B cell (primary cell): Measurements from ENCODE around the gene OR6J1. TPM values are rescaled to one million over a fixed set of nuclear protein-coding genes. Genes with fewer than 3 reads are reported as not detected.
"Not testable (repeated sequence)": the region's sequence is repeated elsewhere in the genome, so short reads cannot be mapped to it uniquely, and the experiment has no call there.

Experiments
- ATAC-seq: fragments of 200-7000 bp; cut with Tn5 transposase; one replicate; pipeline ENCODE4 v1.10.0; 2021; ENCODE audit warnings: low read depth, mild to moderate bottlenecking, moderate number of reproducible peaks, moderate library complexity
- CTCF ChIA-PET: fragments of 350-600 bp; sonication (Branson Sonifier 250); formaldehyde crosslinking; loops from one replicate; lab custom pipeline; 2021; ENCODE audit warnings: antibody characterized with exemption, inconsistent platforms; lab: Charles Lee
- POLR2A ChIA-PET: fragments of 350-600 bp; sonication (Branson Sonifier 250); formaldehyde crosslinking; loops from one replicate; lab custom pipeline; 2021; ENCODE audit warnings: antibody characterized with exemption; lab: Charles Lee
- DNase-seq: peaks from one replicate; pipeline ENCODE4 v3.0.0; 2013
- H2AFZ ChIP-seq: 2 replicates; pipeline ENCODE4 v1.6.1; 2012; ENCODE audit warnings: mild to moderate bottlenecking, low read depth, low read length; ENCODE audit not compliant: insufficient read depth, poor library complexity, severe bottlenecking
- H3K27ac ChIP-seq, 2 donors: 1 replicate in 1 of 2; 2 replicates in 1 of 2; pipeline ENCODE4 v1.5.1; 2012 to 2013; ENCODE audit warnings: low read length in 2 of 2, mild to moderate bottlenecking in 2 of 2, moderate library complexity in 1 of 2
- H3K27me3 ChIP-seq, 4 experiments: fragments of 200-600 bp in 1 of 4; sonication (generic) in 1 of 4; replicated peaks in 1 of 4; 1 replicate in 2 of 4; 2 replicates in 2 of 4; pipeline versions ENCODE4 v1.6.1 to v1.7.0; 2013 to 2016; ENCODE audit warnings: low read length in 3 of 4, mild to moderate bottlenecking in 2 of 4, mixed read lengths in 1 of 4, moderate library complexity in 1 of 4; ENCODE audit not compliant: insufficient read depth in 4 of 4, control insufficient read depth in 3 of 4; ENCODE audit errors: control extremely low read depth in 1 of 4
- H3K36me3 ChIP-seq, 2 experiments: replicated peaks in 1 of 2; 1 replicate in 1 of 2; 2 replicates in 1 of 2; pipeline versions ENCODE4 v1.6.1 to v1.7.1; 2013; ENCODE audit warnings: low read length in 1 of 2; ENCODE audit not compliant: insufficient read depth in 2 of 2, control insufficient read depth in 1 of 2; ENCODE audit errors: control extremely low read depth in 1 of 2, extremely low read depth in 1 of 2
- H3K4me1 ChIP-seq, 2 donors: fragments of 200-600 bp in 1 of 2; sonication (generic) in 1 of 2; 1 replicate in 1 of 2; 2 replicates in 1 of 2; pipeline versions ENCODE4 v1.5.1 to v1.6.1; 2013 to 2017; ENCODE audit warnings: low read length in 2 of 2; ENCODE audit not compliant: control insufficient read depth in 2 of 2, insufficient read depth in 2 of 2
- H3K4me2 ChIP-seq: replicated peaks from 2 replicates; pipeline ENCODE3; 2012; ENCODE audit warnings: mild to moderate bottlenecking, low read depth, low read length; ENCODE audit not compliant: poor library complexity, severe bottlenecking
- H3K4me3 ChIP-seq, 5 experiments: fragments of 200-600 bp in 1 of 5; sonication (generic) in 1 of 5; 1 replicate in 3 of 5; 2 replicates in 2 of 5; pipeline versions ENCODE4 v1.5.1 to v1.7.0; 2011 to 2016; ENCODE audit warnings: low read length in 4 of 5, mild to moderate bottlenecking in 4 of 5, low read depth in 2 of 5, control low read depth in 1 of 5, moderate library complexity in 1 of 5; ENCODE audit not compliant: insufficient read depth in 1 of 5; ENCODE audit errors: control extremely low read depth in 1 of 5, extremely low read depth in 1 of 5
- H3K79me2 ChIP-seq: fragments of 200-600 bp; sonication (generic); one replicate; pipeline ENCODE4 v1.6.0; 2016; ENCODE audit warnings: low read length; ENCODE audit not compliant: control insufficient read depth, insufficient read depth
- H3K9ac ChIP-seq: fragments of 200-600 bp; sonication (generic); 2 replicates; pipeline ENCODE4 v1.6.1; 2017; ENCODE audit warnings: mild to moderate bottlenecking, low read length, moderate library complexity
- H3K9me3 ChIP-seq, 3 donors: one replicate each; pipeline versions ENCODE4 v1.6.1 to v1.7.1; 2013; ENCODE audit warnings: low read length in 2 of 3; ENCODE audit not compliant: control insufficient read depth in 2 of 3, insufficient read depth in 1 of 3; ENCODE audit errors: control extremely low read depth in 1 of 3
- H4K20me1 ChIP-seq: 2 replicates; pipeline ENCODE4 v1.6.0; 2012; ENCODE audit warnings: mild to moderate bottlenecking, low read length; ENCODE audit not compliant: insufficient read depth, control insufficient read depth, poor library complexity, severe bottlenecking
- H3K27ac Mint-ChIP-seq: one replicate; pipeline ENCODE4 v1.8.0; 2021; ENCODE audit warnings: mixed read lengths
- H3K27me3 Mint-ChIP-seq: one replicate; pipeline ENCODE4 v1.8.0; 2021; ENCODE audit warnings: mixed read lengths
- H3K4me1 Mint-ChIP-seq: one replicate; pipeline ENCODE4 v1.8.0; 2021; ENCODE audit warnings: mixed read lengths
- H3K4me3 Mint-ChIP-seq: one replicate; pipeline ENCODE4 v1.8.0; 2021; ENCODE audit warnings: mixed read lengths
- H3K9me3 Mint-ChIP-seq: one replicate; pipeline ENCODE4 v1.8.0; 2022; ENCODE audit warnings: mixed read lengths; ENCODE audit not compliant: insufficient read depth
- EZH2 ChIP-seq: IDR thresholded peaks from 2 replicates; pipeline ENCODE4 v1.6.1; 2012; ENCODE audit warnings: borderline replicate concordance, low read depth, mild to moderate bottlenecking, moderate library complexity, low read length; ENCODE audit not compliant: insufficient read depth, poor library complexity, severe bottlenecking
- WGBS: methylation state at CpG from one replicate; pipeline ENCODE4 v1.1.5; 2013; ENCODE audit warnings: missing lambda C conversion rate; ENCODE audit not compliant: insufficient coverage; 5-methylcytosine and 5-hydroxymethylcytosine counted together
- intact Hi-C: fragments of 100-400 bp; cut with micrococcal nuclease; formaldehyde crosslinking; loops from one replicate; pipeline ENCODE4 v1.10.0; 2022
- polyA plus RNA-seq: library from polyadenylated mRNA; depleted of rRNA; stranded (reverse); fragments of >200 nt; gene quantifications from 2 replicates; pipeline ENCODE4 v1.2.3, GENCODE V29; 2012
- total RNA-seq, 2 donors: library from RNA; stranded (reverse); fragments of 120-200 nt in 1 of 2; gene quantifications; 1 replicate in 1 of 2; 2 replicates in 1 of 2; pipeline versions ENCODE4 v1.2.3 to v1.2.4, GENCODE V29; 2013 to 2022
- TF ChIP-seq, protein P1 (sequence below): fragments of 200-600 bp; IDR thresholded peaks from one replicate; pipeline ENCODE4 v1.8.0; 2022; ENCODE audit warnings: antibody characterized with exemption, mild to moderate bottlenecking

OR6J1 gene
- total and polyA plus RNA-seq, 2 donors (not counting 1 experiment from before 2014, with no cell fraction given), result not detected

DNA sequence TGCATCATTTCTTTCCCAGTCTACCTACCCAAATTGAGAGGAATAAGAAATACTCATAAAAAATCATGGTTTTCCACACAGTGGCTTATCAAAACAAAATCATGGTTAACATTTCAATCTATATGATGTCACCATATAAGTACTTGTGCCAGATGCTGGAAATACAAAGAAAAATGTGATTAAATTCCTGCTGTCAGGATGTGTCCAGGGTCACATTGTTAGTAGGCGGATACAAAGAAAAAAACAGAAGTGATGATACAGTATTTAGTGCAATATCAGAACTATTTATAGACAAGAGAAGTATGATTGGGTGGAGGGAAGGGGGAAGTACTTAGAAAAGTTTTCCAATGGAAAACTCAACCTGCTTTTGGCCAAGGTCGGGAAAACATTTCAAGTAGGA, 47.0 kb upstream of the OR6J1 start:
- WGBS, result 43% methylated on average over 1 of the region's 2 CpGs
- no peaks in the 10 kb centered on the region for H4K20me1 ChIP-seq

DNA sequence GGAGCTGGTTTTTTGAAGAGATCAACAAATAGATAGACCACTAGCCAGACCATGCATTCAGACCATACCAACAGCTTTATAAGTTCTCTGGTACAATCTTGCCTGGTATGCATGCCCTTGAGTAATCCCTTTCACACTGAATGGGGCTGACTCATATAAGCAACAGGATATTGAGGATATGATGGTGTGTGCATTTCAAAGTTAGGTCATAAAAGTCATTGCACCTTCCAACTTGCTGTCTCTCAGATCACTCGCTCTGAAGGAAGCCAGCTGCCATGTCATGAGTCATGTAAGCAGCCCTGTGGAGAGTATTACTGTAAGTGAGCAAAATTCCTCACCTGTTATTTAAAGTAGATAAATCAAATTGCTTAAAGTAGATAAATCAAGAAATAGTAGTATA, 45.0 kb upstream of the OR6J1 start:
- H3K9me3 Mint-ChIP-seq, result peaks cover 17% of the 10 kb centered on the region
- peaks cover 49% of the 10 kb centered on the region for H3K27me3 Mint-ChIP-seq
- CTCF ChIA-PET, result no interaction called here

More for the DNA sequence above, 47.0 kb upstream of the OR6J1 start:
- Histone ChIP-seq H3K9ac (no peak overlapping the region), H3K27me3 (peaks cover 0 to 10% (median 5%) of the 10 kb centered on the region in 4 experiments), H3K36me3 (no peaks in the 10 kb centered on the region), H3K27ac (no peak overlapping the region), H2AFZ (no peak overlapping the region), H3K79me2 (no peaks in the 10 kb centered on the region), H3K4me1 (no peaks in the 10 kb centered on the region), H3K4me2 (no peak overlapping the region), H3K4me3 (no peak overlapping the region), H3K9me3 (peaks cover 1 to 11% (median 2%) of the 10 kb centered on the region in 3 donors)
- Mint-ChIP-seq H3K27me3 (peaks cover 52% of the 10 kb centered on the region), H3K4me1 (no peaks in the 10 kb centered on the region), H3K9me3 (peaks cover 17% of the 10 kb centered on the region), H3K27ac (no peak overlapping the region), H3K4me3 (no peak overlapping the region)
- ChIA-PET POLR2A (no interaction called here), CTCF (no interaction called here)
- ATAC-seq (no peak), DNase-seq (no peak)
- no peak for TF ChIP-seq EZH2
- TF ChIP-seq, protein P1, sequence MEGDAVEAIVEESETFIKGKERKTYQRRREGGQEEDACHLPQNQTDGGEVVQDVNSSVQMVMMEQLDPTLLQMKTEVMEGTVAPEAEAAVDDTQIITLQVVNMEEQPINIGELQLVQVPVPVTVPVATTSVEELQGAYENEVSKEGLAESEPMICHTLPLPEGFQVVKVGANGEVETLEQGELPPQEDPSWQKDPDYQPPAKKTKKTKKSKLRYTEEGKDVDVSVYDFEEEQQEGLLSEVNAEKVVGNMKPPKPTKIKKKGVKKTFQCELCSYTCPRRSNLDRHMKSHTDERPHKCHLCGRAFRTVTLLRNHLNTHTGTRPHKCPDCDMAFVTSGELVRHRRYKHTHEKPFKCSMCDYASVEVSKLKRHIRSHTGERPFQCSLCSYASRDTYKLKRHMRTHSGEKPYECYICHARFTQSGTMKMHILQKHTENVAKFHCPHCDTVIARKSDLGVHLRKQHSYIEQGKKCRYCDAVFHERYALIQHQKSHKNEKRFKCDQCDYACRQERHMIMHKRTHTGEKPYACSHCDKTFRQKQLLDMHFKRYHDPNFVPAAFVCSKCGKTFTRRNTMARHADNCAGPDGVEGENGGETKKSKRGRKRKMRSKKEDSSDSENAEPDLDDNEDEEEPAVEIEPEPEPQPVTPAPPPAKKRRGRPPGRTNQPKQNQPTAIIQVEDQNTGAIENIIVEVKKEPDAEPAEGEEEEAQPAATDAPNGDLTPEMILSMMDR, result no peak
- intact Hi-C loops, result no loop called here

DNA sequence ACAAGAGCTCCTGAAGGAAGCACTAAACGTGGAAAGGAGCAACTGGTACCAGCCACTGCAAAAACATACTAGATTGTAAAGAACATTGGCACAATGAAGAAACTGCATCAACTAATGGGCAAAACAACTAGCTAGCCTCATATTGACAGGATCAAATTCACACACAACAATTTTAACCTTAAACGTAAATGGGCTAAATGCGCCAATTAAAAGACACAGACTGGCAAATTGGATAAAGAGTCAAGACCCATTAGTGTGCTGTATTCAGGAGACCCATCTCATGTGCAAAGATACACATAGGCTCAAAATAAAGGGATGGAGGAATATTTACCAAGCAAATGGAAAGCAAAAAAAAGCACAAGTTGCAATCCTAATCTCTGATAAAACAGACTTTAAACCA, 43.8 kb upstream of the OR6J1 start:
- H4K20me1 ChIP-seq, H3K4me1 Mint-ChIP-seq, ATAC-seq, H3K4me2 ChIP-seq, H2AFZ ChIP-seq, POLR2A ChIA-PET, H3K27ac Mint-ChIP-seq, H3K36me3 ChIP-seq, intact Hi-C loops, H3K4me3 ChIP-seq, DNase-seq, H3K9ac ChIP-seq, H3K27ac ChIP-seq, H3K4me1 ChIP-seq, H3K79me2 ChIP-seq, CTCF ChIA-PET, H3K4me3 Mint-ChIP-seq, H3K27me3 ChIP-seq: not testable (repeated sequence)
- Mint-ChIP-seq H3K27me3 (peaks cover 51% of the 10 kb centered on the region), H3K9me3 (peaks cover 15% of the 10 kb centered on the region)
- peaks cover 1 to 11% (median 2%) of the 10 kb centered on the region in 3 donors for H3K9me3 ChIP-seq
- WGBS, result 100% methylated on average over 1 of the region's 3 CpGs

More for the DNA sequence above, 45.0 kb upstream of the OR6J1 start:
- no peaks in the 10 kb centered on the region for H3K79me2 ChIP-seq
- H3K4me2 ChIP-seq, result no peak overlapping the region
- H3K4me1 ChIP-seq, result no peaks in the 10 kb centered on the region
- H3K27ac Mint-ChIP-seq, result no peak overlapping the region
- no peaks in the 10 kb centered on the region for H4K20me1 ChIP-seq
- H3K27ac ChIP-seq, result no peak overlapping the region
- ATAC-seq, result no peak
- H3K4me3 ChIP-seq, result no peak overlapping the region
- POLR2A ChIA-PET, result interaction anchor here (0.7 kb wide), 1 partner anchor 39 kb away, joined by 3 read pairs; no protein-coding TSS in a partner anchor
- WGBS, result no CpG with 5 or more reads among the region's 1 CpG
- TF ChIP-seq, protein P1, result no peak
- no peak for TF ChIP-seq EZH2
- H2AFZ ChIP-seq, result no peak overlapping the region
- H3K36me3 ChIP-seq, result no peaks in the 10 kb centered on the region
- H3K27me3 ChIP-seq, result peaks cover 0 to 8% (median 1%) of the 10 kb centered on the region in 4 experiments
- no peak overlapping the region for H3K4me3 Mint-ChIP-seq
- intact Hi-C loops, result no loop called here
- H3K9me3 ChIP-seq, result peaks cover 1 to 11% (median 2%) of the 10 kb centered on the region in 3 donors
- DNase-seq, result no peak
- no peaks in the 10 kb centered on the region for H3K4me1 Mint-ChIP-seq
- no peak overlapping the region for H3K9ac ChIP-seq
